B cell (primary cell): Measurements from ENCODE around the gene HSPA12A. TPM values are rescaled to one million over a fixed set of nuclear protein-coding genes. Genes with fewer than 3 reads are reported as not detected.

Experiments
- ATAC-seq: fragments of 200-7000 bp; cut with Tn5 transposase; one replicate; pipeline ENCODE4 v1.10.0; 2021; ENCODE audit warnings: low read depth, mild to moderate bottlenecking, moderate number of reproducible peaks, moderate library complexity
- CTCF ChIA-PET: fragments of 350-600 bp; sonication (Branson Sonifier 250); formaldehyde crosslinking; loops from one replicate; lab custom pipeline; 2021; ENCODE audit warnings: antibody characterized with exemption, inconsistent platforms; lab: Charles Lee
- POLR2A ChIA-PET: fragments of 350-600 bp; sonication (Branson Sonifier 250); formaldehyde crosslinking; loops from one replicate; lab custom pipeline; 2021; ENCODE audit warnings: antibody characterized with exemption; lab: Charles Lee
- DNase-seq: peaks from one replicate; pipeline ENCODE4 v3.0.0; 2013
- H2AFZ ChIP-seq: 2 replicates; pipeline ENCODE4 v1.6.1; 2012; ENCODE audit warnings: mild to moderate bottlenecking, low read depth, low read length; ENCODE audit not compliant: insufficient read depth, poor library complexity, severe bottlenecking
- H3K27ac ChIP-seq, 2 donors: 1 replicate in 1 of 2; 2 replicates in 1 of 2; pipeline ENCODE4 v1.5.1; 2012 to 2013; ENCODE audit warnings: low read length in 2 of 2, mild to moderate bottlenecking in 2 of 2, moderate library complexity in 1 of 2
- H3K27me3 ChIP-seq, 4 experiments: fragments of 200-600 bp in 1 of 4; sonication (generic) in 1 of 4; replicated peaks in 1 of 4; 1 replicate in 2 of 4; 2 replicates in 2 of 4; pipeline versions ENCODE4 v1.6.1 to v1.7.0; 2013 to 2016; ENCODE audit warnings: low read length in 3 of 4, mild to moderate bottlenecking in 2 of 4, mixed read lengths in 1 of 4, moderate library complexity in 1 of 4; ENCODE audit not compliant: insufficient read depth in 4 of 4, control insufficient read depth in 3 of 4; ENCODE audit errors: control extremely low read depth in 1 of 4
- H3K36me3 ChIP-seq, 2 experiments: replicated peaks in 1 of 2; 1 replicate in 1 of 2; 2 replicates in 1 of 2; pipeline versions ENCODE4 v1.6.1 to v1.7.1; 2013; ENCODE audit warnings: low read length in 1 of 2; ENCODE audit not compliant: insufficient read depth in 2 of 2, control insufficient read depth in 1 of 2; ENCODE audit errors: control extremely low read depth in 1 of 2, extremely low read depth in 1 of 2
- H3K4me1 ChIP-seq, 2 donors: fragments of 200-600 bp in 1 of 2; sonication (generic) in 1 of 2; 1 replicate in 1 of 2; 2 replicates in 1 of 2; pipeline versions ENCODE4 v1.5.1 to v1.6.1; 2013 to 2017; ENCODE audit warnings: low read length in 2 of 2; ENCODE audit not compliant: control insufficient read depth in 2 of 2, insufficient read depth in 2 of 2
- H3K4me2 ChIP-seq: replicated peaks from 2 replicates; pipeline ENCODE3; 2012; ENCODE audit warnings: mild to moderate bottlenecking, low read depth, low read length; ENCODE audit not compliant: poor library complexity, severe bottlenecking
- H3K4me3 ChIP-seq, 5 experiments: fragments of 200-600 bp in 1 of 5; sonication (generic) in 1 of 5; 1 replicate in 3 of 5; 2 replicates in 2 of 5; pipeline versions ENCODE4 v1.5.1 to v1.7.0; 2011 to 2016; ENCODE audit warnings: low read length in 4 of 5, mild to moderate bottlenecking in 4 of 5, low read depth in 2 of 5, control low read depth in 1 of 5, moderate library complexity in 1 of 5; ENCODE audit not compliant: insufficient read depth in 1 of 5; ENCODE audit errors: control extremely low read depth in 1 of 5, extremely low read depth in 1 of 5
- H3K79me2 ChIP-seq: fragments of 200-600 bp; sonication (generic); one replicate; pipeline ENCODE4 v1.6.0; 2016; ENCODE audit warnings: low read length; ENCODE audit not compliant: control insufficient read depth, insufficient read depth
- H3K9ac ChIP-seq: fragments of 200-600 bp; sonication (generic); 2 replicates; pipeline ENCODE4 v1.6.1; 2017; ENCODE audit warnings: mild to moderate bottlenecking, low read length, moderate library complexity
- H3K9me3 ChIP-seq, 3 donors: one replicate each; pipeline versions ENCODE4 v1.6.1 to v1.7.1; 2013; ENCODE audit warnings: low read length in 2 of 3; ENCODE audit not compliant: control insufficient read depth in 2 of 3, insufficient read depth in 1 of 3; ENCODE audit errors: control extremely low read depth in 1 of 3
- H4K20me1 ChIP-seq: 2 replicates; pipeline ENCODE4 v1.6.0; 2012; ENCODE audit warnings: mild to moderate bottlenecking, low read length; ENCODE audit not compliant: insufficient read depth, control insufficient read depth, poor library complexity, severe bottlenecking
- H3K27ac Mint-ChIP-seq: one replicate; pipeline ENCODE4 v1.8.0; 2021; ENCODE audit warnings: mixed read lengths
- H3K27me3 Mint-ChIP-seq: one replicate; pipeline ENCODE4 v1.8.0; 2021; ENCODE audit warnings: mixed read lengths
- H3K4me1 Mint-ChIP-seq: one replicate; pipeline ENCODE4 v1.8.0; 2021; ENCODE audit warnings: mixed read lengths
- H3K4me3 Mint-ChIP-seq: one replicate; pipeline ENCODE4 v1.8.0; 2021; ENCODE audit warnings: mixed read lengths
- H3K9me3 Mint-ChIP-seq: one replicate; pipeline ENCODE4 v1.8.0; 2022; ENCODE audit warnings: mixed read lengths; ENCODE audit not compliant: insufficient read depth
- EZH2 ChIP-seq: IDR thresholded peaks from 2 replicates; pipeline ENCODE4 v1.6.1; 2012; ENCODE audit warnings: borderline replicate concordance, low read depth, mild to moderate bottlenecking, moderate library complexity, low read length; ENCODE audit not compliant: insufficient read depth, poor library complexity, severe bottlenecking
- WGBS: methylation state at CpG from one replicate; pipeline ENCODE4 v1.1.5; 2013; ENCODE audit warnings: missing lambda C conversion rate; ENCODE audit not compliant: insufficient coverage; 5-methylcytosine and 5-hydroxymethylcytosine counted together
- intact Hi-C: fragments of 100-400 bp; cut with micrococcal nuclease; formaldehyde crosslinking; loops from one replicate; pipeline ENCODE4 v1.10.0; 2022
- polyA plus RNA-seq: library from polyadenylated mRNA; depleted of rRNA; stranded (reverse); fragments of >200 nt; gene quantifications from 2 replicates; pipeline ENCODE4 v1.2.3, GENCODE V29; 2012
- total RNA-seq, 2 donors: library from RNA; stranded (reverse); fragments of 120-200 nt in 1 of 2; gene quantifications; 1 replicate in 1 of 2; 2 replicates in 1 of 2; pipeline versions ENCODE4 v1.2.3 to v1.2.4, GENCODE V29; 2013 to 2022
- TF ChIP-seq, protein P1 (sequence below): fragments of 200-600 bp; IDR thresholded peaks from one replicate; pipeline ENCODE4 v1.8.0; 2022; ENCODE audit warnings: antibody characterized with exemption, mild to moderate bottlenecking

Gene HSPA12A
- total and polyA plus RNA-seq, 2 donors (not counting 1 experiment from before 2014, with no cell fraction given), result 2.1 to 17.7 TPM

DNA sequence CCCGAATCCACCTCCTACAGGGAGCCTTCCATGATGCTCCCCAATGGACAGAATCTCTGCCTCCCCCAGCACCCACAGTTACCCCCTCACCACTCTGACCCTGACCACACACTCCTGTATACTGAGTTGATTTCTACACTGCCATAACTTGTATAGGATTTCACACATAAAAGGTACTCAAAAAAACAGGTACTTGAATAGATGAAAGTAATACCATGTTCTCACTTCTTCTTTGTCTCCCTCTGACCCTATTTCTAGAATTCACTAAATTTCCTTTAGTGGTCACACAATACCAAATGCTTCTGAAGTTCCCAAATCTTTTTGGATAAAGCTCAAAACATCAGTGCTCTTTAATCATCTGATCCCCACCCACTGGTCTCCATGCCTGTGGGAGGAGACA lies 45.4 kb downstream of the HSPA12A start:
- peaks cover 7% of the 10 kb centered on the region for H3K27me3 Mint-ChIP-seq

DNA sequence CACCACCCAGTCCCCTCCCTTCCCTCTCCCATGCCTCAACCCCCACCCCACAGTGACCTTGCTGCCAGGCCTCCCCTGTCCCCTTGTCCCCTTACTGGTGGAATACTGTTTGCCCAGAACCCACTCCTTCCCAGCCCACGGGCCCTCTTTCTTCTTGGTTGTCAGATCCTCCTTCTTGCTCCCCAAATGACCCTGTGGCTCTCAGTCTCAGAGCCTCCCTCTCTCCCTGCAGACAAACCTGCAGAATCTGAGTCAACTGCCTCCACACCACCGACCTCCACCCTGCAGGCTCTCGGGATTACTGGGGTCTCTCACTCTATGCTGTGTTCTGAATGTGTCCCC lies 47.5 kb downstream of the HSPA12A start:
- intact Hi-C loops, result no loop called here
- Histone ChIP-seq H2AFZ (no peak overlapping the region), H3K79me2 (no peaks in the 10 kb centered on the region), H3K9me3 (no peaks in the 10 kb centered on the region), H4K20me1 (no peaks in the 10 kb centered on the region), H3K27me3 (no peaks in the 10 kb centered on the region), H3K27ac (no peak overlapping the region), H3K36me3 (no peaks in the 10 kb centered on the region), H3K9ac (no peak overlapping the region), H3K4me2 (no peak overlapping the region), H3K4me3 (no peak overlapping the region), H3K4me1 (no peaks in the 10 kb centered on the region)
- WGBS, result 78% methylated on average over 1 of the region's 3 CpGs
- Mint-ChIP-seq H3K27ac (no peak overlapping the region), H3K27me3 (peaks cover 8% of the 10 kb centered on the region), H3K9me3 (peaks cover 4% of the 10 kb centered on the region), H3K4me1 (no peaks in the 10 kb centered on the region), H3K4me3 (no peak overlapping the region)
- ATAC-seq, result no peak
- TF ChIP-seq, protein P1, sequence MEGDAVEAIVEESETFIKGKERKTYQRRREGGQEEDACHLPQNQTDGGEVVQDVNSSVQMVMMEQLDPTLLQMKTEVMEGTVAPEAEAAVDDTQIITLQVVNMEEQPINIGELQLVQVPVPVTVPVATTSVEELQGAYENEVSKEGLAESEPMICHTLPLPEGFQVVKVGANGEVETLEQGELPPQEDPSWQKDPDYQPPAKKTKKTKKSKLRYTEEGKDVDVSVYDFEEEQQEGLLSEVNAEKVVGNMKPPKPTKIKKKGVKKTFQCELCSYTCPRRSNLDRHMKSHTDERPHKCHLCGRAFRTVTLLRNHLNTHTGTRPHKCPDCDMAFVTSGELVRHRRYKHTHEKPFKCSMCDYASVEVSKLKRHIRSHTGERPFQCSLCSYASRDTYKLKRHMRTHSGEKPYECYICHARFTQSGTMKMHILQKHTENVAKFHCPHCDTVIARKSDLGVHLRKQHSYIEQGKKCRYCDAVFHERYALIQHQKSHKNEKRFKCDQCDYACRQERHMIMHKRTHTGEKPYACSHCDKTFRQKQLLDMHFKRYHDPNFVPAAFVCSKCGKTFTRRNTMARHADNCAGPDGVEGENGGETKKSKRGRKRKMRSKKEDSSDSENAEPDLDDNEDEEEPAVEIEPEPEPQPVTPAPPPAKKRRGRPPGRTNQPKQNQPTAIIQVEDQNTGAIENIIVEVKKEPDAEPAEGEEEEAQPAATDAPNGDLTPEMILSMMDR, result no peak
- TF ChIP-seq EZH2, result no peak
- ChIA-PET CTCF (no interaction called here), POLR2A (no interaction called here)
- DNase-seq, result no peak

More for the DNA sequence above, 45.4 kb downstream of the HSPA12A start:
- H3K4me3 ChIP-seq, result no peak overlapping the region
- no peaks in the 10 kb centered on the region for H3K36me3 ChIP-seq
- no peak for TF ChIP-seq EZH2
- H3K27ac ChIP-seq, result no peak overlapping the region
- ATAC-seq (no peak), DNase-seq (no peak)
- 91% methylated on average over 1 of the region's 1 CpG for WGBS
- POLR2A ChIA-PET, result no interaction called here
- H3K27me3 ChIP-seq, result no peaks in the 10 kb centered on the region
- no peaks in the 10 kb centered on the region for H3K79me2 ChIP-seq
- Mint-ChIP-seq H3K27ac (no peak overlapping the region), H3K4me1 (no peaks in the 10 kb centered on the region), H3K4me3 (no peak overlapping the region), H3K9me3 (peaks cover 4% of the 10 kb centered on the region)
- no peaks in the 10 kb centered on the region for H3K4me1 ChIP-seq
- H3K9me3 ChIP-seq, result peaks cover 0 to 2% (median 0%) of the 10 kb centered on the region in 3 donors
- no peaks in the 10 kb centered on the region for H4K20me1 ChIP-seq
- no peak overlapping the region for H3K4me2 ChIP-seq
- intact Hi-C loops, result no loop called here
- H2AFZ ChIP-seq, result no peak overlapping the region
- no peak overlapping the region for H3K9ac ChIP-seq
- CTCF ChIA-PET, result no interaction called here
